Astrocyte of the cerebellum (primary cell): Measurements from ENCODE around the gene SMAD5.
A peak's percentile ranks its signal among the peaks of the same experiment; 100 is the strongest.

Source experiments
- DNase-seq: peaks from one replicate; pipeline ENCODE4 v3.0.0-alpha.2; 2011; ENCODE audit warnings: low read depth
- H3K4me3 ChIP-seq: 2 replicates; pipeline ENCODE4 v1.5.1; 2011; ENCODE audit warnings: mild to moderate bottlenecking, low read depth, low read length, moderate library complexity
- in situ Hi-C: cut with HindIII; loops from 2 replicates; pipeline ENCODE4 v1.10.0; 2017; ENCODE audit warnings: low sequenced_read_pairs
- TF ChIP-seq, protein P1 (sequence below): IDR thresholded peaks from 2 replicates; pipeline ENCODE4 v1.5.1; 2012; ENCODE audit warnings: low read length, low read depth, moderate library complexity, mild to moderate bottlenecking; ENCODE audit errors: missing control alignments

The SMAD5 gene

GRCh38 chr5:136201870-136202269 lies 69.2 kb downstream of the SMAD5 start:
- in situ Hi-C loops: no loop called here
- TF ChIP-seq, protein P1, sequence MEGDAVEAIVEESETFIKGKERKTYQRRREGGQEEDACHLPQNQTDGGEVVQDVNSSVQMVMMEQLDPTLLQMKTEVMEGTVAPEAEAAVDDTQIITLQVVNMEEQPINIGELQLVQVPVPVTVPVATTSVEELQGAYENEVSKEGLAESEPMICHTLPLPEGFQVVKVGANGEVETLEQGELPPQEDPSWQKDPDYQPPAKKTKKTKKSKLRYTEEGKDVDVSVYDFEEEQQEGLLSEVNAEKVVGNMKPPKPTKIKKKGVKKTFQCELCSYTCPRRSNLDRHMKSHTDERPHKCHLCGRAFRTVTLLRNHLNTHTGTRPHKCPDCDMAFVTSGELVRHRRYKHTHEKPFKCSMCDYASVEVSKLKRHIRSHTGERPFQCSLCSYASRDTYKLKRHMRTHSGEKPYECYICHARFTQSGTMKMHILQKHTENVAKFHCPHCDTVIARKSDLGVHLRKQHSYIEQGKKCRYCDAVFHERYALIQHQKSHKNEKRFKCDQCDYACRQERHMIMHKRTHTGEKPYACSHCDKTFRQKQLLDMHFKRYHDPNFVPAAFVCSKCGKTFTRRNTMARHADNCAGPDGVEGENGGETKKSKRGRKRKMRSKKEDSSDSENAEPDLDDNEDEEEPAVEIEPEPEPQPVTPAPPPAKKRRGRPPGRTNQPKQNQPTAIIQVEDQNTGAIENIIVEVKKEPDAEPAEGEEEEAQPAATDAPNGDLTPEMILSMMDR: no peak
- no peak overlapping the region for H3K4me3 ChIP-seq
- DNase-seq: no peak

DNA sequence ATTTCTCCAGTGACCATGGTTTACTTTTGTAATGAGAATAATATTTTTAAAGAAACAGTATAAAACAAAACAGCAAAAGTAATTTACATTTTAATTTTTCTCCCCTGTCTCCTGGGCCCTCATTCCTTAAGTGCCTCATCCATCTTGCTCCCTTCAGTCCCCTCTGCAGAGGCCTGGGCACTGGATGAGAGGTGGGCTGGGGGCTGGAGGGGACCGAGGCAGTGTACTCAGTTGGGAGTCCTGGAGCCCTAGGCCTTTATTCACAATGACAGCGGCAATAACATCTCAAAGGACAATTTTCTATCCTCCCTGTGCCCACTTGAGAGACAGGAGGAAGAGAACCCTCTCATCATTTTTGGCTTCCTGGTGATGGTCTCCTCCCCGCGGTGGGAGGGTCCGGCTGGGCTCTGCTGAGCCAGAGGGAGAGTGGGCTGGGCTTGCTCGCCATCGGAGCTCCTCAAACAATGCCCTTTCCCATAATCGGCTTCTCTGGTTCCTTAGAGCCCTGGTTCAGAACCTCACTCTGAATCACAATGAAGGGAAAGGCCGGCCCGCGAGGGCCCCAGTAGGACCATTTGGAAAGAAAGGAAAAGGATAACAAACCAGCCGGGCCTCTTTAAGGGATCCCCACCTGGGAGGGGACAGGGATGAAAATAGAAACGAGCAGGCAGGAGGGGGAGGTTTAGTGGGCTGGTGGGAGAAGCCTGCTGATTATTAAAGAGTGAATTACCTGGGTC lies 70.0 kb downstream of the SMAD5 start:
- no peak for DNase-seq
- in situ Hi-C loops: no loop called here
- TF ChIP-seq, protein P1: no peak
- H3K4me3 ChIP-seq: no peak overlapping the region

- no peak overlapping the region for H3K4me3 ChIP-seq
- no peak for DNase-seq
- in situ Hi-C loops: no loop called here
- TF ChIP-seq, protein P1: no peak
Observed at GRCh38 chr5:136203303-136203922, 70.8 kb downstream of the SMAD5 start.

- H3K4me3 ChIP-seq: no peak overlapping the region
- TF ChIP-seq, protein P1: no peak
- in situ Hi-C loops: no loop called here
- peak; percentile 32 for DNase-seq
Observed at GRCh38 chr5:136205061-136205702, 72.5 kb downstream of the SMAD5 start.

GRCh38 chr5:136205941-136206340 lies 73.3 kb downstream of the SMAD5 start:
- in situ Hi-C loops: no loop called here
- TF ChIP-seq, protein P1: no peak
- H3K4me3 ChIP-seq: no peak overlapping the region
- no peak for DNase-seq

DNA sequence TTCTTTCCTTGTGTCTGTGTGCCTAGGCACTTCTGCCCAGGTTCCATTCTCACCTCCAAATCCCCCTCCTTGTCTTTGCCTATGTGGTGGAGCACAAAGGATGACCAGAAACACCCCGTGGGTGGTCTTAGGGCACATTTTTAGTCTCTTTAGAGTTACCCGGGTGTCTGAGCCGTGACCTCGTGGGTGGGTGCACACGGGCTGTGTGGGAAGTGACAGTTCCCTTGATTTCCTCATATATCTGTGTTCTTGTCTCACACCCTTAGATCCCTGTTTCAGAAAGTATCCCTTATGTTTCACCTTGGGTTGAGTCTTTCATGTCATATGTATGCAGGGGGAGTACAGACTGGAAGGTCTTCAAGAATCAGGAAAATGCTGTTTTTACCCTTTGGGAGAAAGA lies 73.7 kb downstream of the SMAD5 start:
- in situ Hi-C loops: no loop called here
- no peak for DNase-seq
- TF ChIP-seq, protein P1: no peak

More for the DNA sequence above, 73.7 kb downstream of the SMAD5 start:
- no peak overlapping the region for H3K4me3 ChIP-seq
